Neural progenitor cell (in vitro differentiated cells): ENCODE measurements around the gene TBX6. TPM values are rescaled to one million over a fixed set of nuclear protein-coding genes. Genes with fewer than 3 reads are reported as not detected.

Experiments
- DNase-seq: peaks from one replicate; pipeline ENCODE4 v3.0.0-alpha.2; 2016; ENCODE audit warnings: low spot score
- H2AFZ ChIP-seq: fragments of 200-600 bp; sonication (generic); replicated peaks from 2 replicates; pipeline ENCODE4 v1.6.1; 2016; ENCODE audit warnings: antibody characterized with exemption
- H3F3A ChIP-seq: fragments of 200-600 bp; sonication (generic); 2 replicates; pipeline ENCODE4 v1.6.1; 2016; ENCODE audit warnings: antibody characterized with exemption, low read depth
- H3K27ac ChIP-seq: fragments of 200-600 bp; sonication (generic); 2 replicates; pipeline ENCODE4 v1.5.1; 2016; ENCODE audit warnings: mild to moderate bottlenecking
- H3K27me3 ChIP-seq: fragments of 200-600 bp; sonication (generic); 2 replicates; pipeline ENCODE4 v1.6.1; 2016; ENCODE audit warnings: mild to moderate bottlenecking, moderate library complexity
- H3K36me3 ChIP-seq: fragments of 200-600 bp; sonication (generic); 2 replicates; pipeline ENCODE4 v1.5.1; 2016
- H3K4me1 ChIP-seq: fragments of 200-600 bp; sonication (generic); 2 replicates; pipeline ENCODE4 v1.6.1; 2016; ENCODE audit warnings: mixed run types
- H3K4me2 ChIP-seq: fragments of 200-600 bp; sonication (generic); 2 replicates; pipeline ENCODE4 v1.6.1; 2016
- H3K4me3 ChIP-seq: fragments of 200-600 bp; sonication (generic); 2 replicates; pipeline ENCODE4 v1.5.1; 2016
- H3K79me2 ChIP-seq: fragments of 200-600 bp; sonication (generic); 2 replicates; pipeline ENCODE4 v1.6.1; 2016; ENCODE audit warnings: low read depth
- H3K9ac ChIP-seq: fragments of 200-600 bp; sonication (generic); 2 replicates; pipeline ENCODE4 v1.6.1; 2016
- H3K9me3 ChIP-seq: fragments of 200-600 bp; sonication (generic); 2 replicates; pipeline ENCODE4 v1.5.1; 2016; ENCODE audit warnings: low read depth
- H4K20me1 ChIP-seq: fragments of 200-600 bp; sonication (generic); 2 replicates; pipeline ENCODE4 v1.6.1; 2016; ENCODE audit warnings: low read depth
- H3K27ac Mint-ChIP-seq: 3 replicates; pipeline ENCODE4 v1.8.0; 2021; ENCODE audit warnings: mixed read lengths
- H3K27me3 Mint-ChIP-seq: 2 replicates; pipeline ENCODE4 v1.8.0; 2022; ENCODE audit warnings: low read depth, mild to moderate bottlenecking, inconsistent platforms, moderate library complexity, mixed read lengths; ENCODE audit not compliant: insufficient read depth
- H3K36me3 Mint-ChIP-seq: 3 replicates; pipeline ENCODE4 v1.8.0; 2021; ENCODE audit warnings: mixed read lengths
- H3K4me1 Mint-ChIP-seq: 3 replicates; pipeline ENCODE4 v1.8.0; 2021; ENCODE audit warnings: mixed read lengths
- H3K4me3 Mint-ChIP-seq: 3 replicates; pipeline ENCODE4 v1.8.0; 2021; ENCODE audit warnings: mild to moderate bottlenecking, moderate library complexity, mixed read lengths
- H3K9me3 Mint-ChIP-seq: 3 replicates; pipeline ENCODE4 v1.8.0; 2020; ENCODE audit warnings: mixed read lengths
- CTCF ChIP-seq: fragments of 200-600 bp; sonication (generic); IDR thresholded peaks from 2 replicates; pipeline ENCODE4 v1.5.1; 2017; ENCODE audit warnings: antibody characterized with exemption, mild to moderate bottlenecking
- EZH2 ChIP-seq: fragments of 200-600 bp; sonication (generic); IDR thresholded peaks from 2 replicates; pipeline ENCODE4 v1.6.1; 2017; ENCODE audit warnings: antibody characterized with exemption, mild to moderate bottlenecking, moderate library complexity
- EZH2phosphoT487 ChIP-seq: fragments of 200-600 bp; sonication (generic); IDR thresholded peaks from 2 replicates; pipeline ENCODE4 v1.6.1; 2017; ENCODE audit warnings: antibody characterized with exemption
- total RNA-seq: library from RNA; depleted of rRNA; stranded (reverse); fragments of >200 nt; gene quantifications from 2 replicates; pipeline ENCODE4 v1.2.3, GENCODE V29; 2015; ENCODE audit warnings: low replicate concordance

The TBX6 gene
- total RNA-seq, 1 donor from 2014 or later = 0.39 TPM

GRCh38 chr16:30063278-30063892 lies 28.3 kb downstream of the TBX6 start:
- H3K9me3 Mint-ChIP-seq = no peaks in the 10 kb centered on the region
- H3K4me2 ChIP-seq = peak overlapping the region; percentile 86
- no peak overlapping the region for H2AFZ ChIP-seq
- H3K79me2 ChIP-seq = peaks cover 46% of the 10 kb centered on the region
- peaks cover 10% of the 10 kb centered on the region for H3K36me3 ChIP-seq
- H3K27ac ChIP-seq = peak overlapping the region; percentile 90
- H3K36me3 Mint-ChIP-seq = peaks cover 20% of the 10 kb centered on the region
- no peaks in the 10 kb centered on the region for H3K9me3 ChIP-seq
- no peak overlapping the region for H3K27ac Mint-ChIP-seq
- peak overlapping the region; percentile 92 for H3K4me3 ChIP-seq
- H4K20me1 ChIP-seq = peaks cover 27% of the 10 kb centered on the region
- H3K9ac ChIP-seq = no peak overlapping the region
- H3K4me1 Mint-ChIP-seq = peaks cover 39% of the 10 kb centered on the region
- H3K4me1 ChIP-seq = peaks cover 34% of the 10 kb centered on the region
- peak overlapping the region; percentile 96 for H3K4me3 Mint-ChIP-seq
- no peak for DNase-seq
- H3F3A ChIP-seq = peaks cover 38% of the 10 kb centered on the region
- peaks cover 4% of the 10 kb centered on the region for H3K27me3 Mint-ChIP-seq
- no peaks in the 10 kb centered on the region for H3K27me3 ChIP-seq
- no peak for TF ChIP-seq EZH2
- TF ChIP-seq CTCF = no peak
- TF ChIP-seq EZH2phosphoT487 = no peak

GRCh38 chr16:30060836-30061554 lies 30.7 kb downstream of the TBX6 start:
- peak overlapping the region; percentile 92 for H3K27ac Mint-ChIP-seq
- DNase-seq = no peak

GRCh38 chr16:30060346-30060745 lies 31.4 kb downstream of the TBX6 start:
- peak overlapping the region; percentile 67 for H3K4me3 Mint-ChIP-seq
- no peak overlapping the region for H3K9ac ChIP-seq
- H3K27ac ChIP-seq = no peak overlapping the region

More at GRCh38 chr16:30060836-30061554, 30.7 kb downstream of the TBX6 start:
- Histone ChIP-seq H3K4me1 (peaks cover 22% of the 10 kb centered on the region), H3K9me3 (no peaks in the 10 kb centered on the region), H3K9ac (no peak overlapping the region), H3K36me3 (no peaks in the 10 kb centered on the region), H3K4me2 (peak overlapping the region; percentile 15), H3K4me3 (no peak overlapping the region), H3K27me3 (no peaks in the 10 kb centered on the region), H3F3A (peaks cover 31% of the 10 kb centered on the region), H3K79me2 (peaks cover 22% of the 10 kb centered on the region), H2AFZ (no peak overlapping the region), H3K27ac (no peak overlapping the region), H4K20me1 (peaks cover 4% of the 10 kb centered on the region)
- no peak for TF ChIP-seq EZH2
- no peak for TF ChIP-seq CTCF
- TF ChIP-seq EZH2phosphoT487 = no peak
- Mint-ChIP-seq H3K36me3 (peaks cover 11% of the 10 kb centered on the region), H3K9me3 (no peaks in the 10 kb centered on the region), H3K4me1 (peaks cover 23% of the 10 kb centered on the region), H3K4me3 (peak overlapping the region; percentile 67), H3K27me3 (peaks cover 4% of the 10 kb centered on the region)

More at GRCh38 chr16:30060346-30060745, 31.4 kb downstream of the TBX6 start:
- DNase-seq = no peak
- Mint-ChIP-seq H3K27me3 (peaks cover 4% of the 10 kb centered on the region), H3K4me1 (peaks cover 23% of the 10 kb centered on the region), H3K9me3 (no peaks in the 10 kb centered on the region), H3K27ac (peak overlapping the region; percentile 92), H3K36me3 (peaks cover 11% of the 10 kb centered on the region)
- Histone ChIP-seq H3F3A (peaks cover 31% of the 10 kb centered on the region), H3K9me3 (no peaks in the 10 kb centered on the region), H4K20me1 (no peaks in the 10 kb centered on the region), H3K4me3 (no peak overlapping the region), H3K4me1 (peaks cover 22% of the 10 kb centered on the region), H3K4me2 (no peak overlapping the region), H3K36me3 (no peaks in the 10 kb centered on the region), H2AFZ (no peak overlapping the region), H3K27me3 (no peaks in the 10 kb centered on the region), H3K79me2 (peaks cover 18% of the 10 kb centered on the region)
- TF ChIP-seq CTCF = no peak
- no peak for TF ChIP-seq EZH2
- no peak for TF ChIP-seq EZH2phosphoT487
